Subcutaneous abdominal adipose tissue (tissue), 5 donors: ENCODE data around the gene MAL.

Experiments used
- H3K27ac ChIP-seq: one replicate; pipeline ENCODE4 v1.7.0; 2013; ENCODE audit warnings: low read depth, mild to moderate bottlenecking, inconsistent platforms, low read length, moderate library complexity
- H3K27me3 ChIP-seq, 5 donors: one replicate each; pipeline ENCODE4 v1.7.0; 2013; ENCODE audit warnings: low read length in 5 of 5, inconsistent platforms in 1 of 5; ENCODE audit not compliant: control insufficient read depth in 5 of 5, insufficient read depth in 4 of 5
- H3K36me3 ChIP-seq, 5 donors: one replicate each; pipeline ENCODE4 v1.7.0; 2013; ENCODE audit warnings: low read length in 5 of 5; ENCODE audit not compliant: control insufficient read depth in 5 of 5, insufficient read depth in 5 of 5
- H3K4me1 ChIP-seq, 5 donors: one replicate each; pipeline ENCODE4 v1.7.0; 2013; ENCODE audit warnings: low read length in 5 of 5, mild to moderate bottlenecking in 3 of 5, moderate library complexity in 1 of 5; ENCODE audit not compliant: control insufficient read depth in 5 of 5, insufficient read depth in 5 of 5
- H3K4me3 ChIP-seq, 5 donors: one replicate each; pipeline ENCODE4 v1.7.0; 2013; ENCODE audit warnings: low read length in 5 of 5, low read depth in 1 of 5
- H3K9ac ChIP-seq, 5 donors: one replicate each; pipeline ENCODE4 v1.7.0; 2013; ENCODE audit warnings: low read length in 5 of 5, mild to moderate bottlenecking in 4 of 5, moderate library complexity in 3 of 5
- H3K9me3 ChIP-seq, 5 donors: one replicate each; pipeline ENCODE4 v1.7.0; 2013; ENCODE audit warnings: low read length in 5 of 5; ENCODE audit not compliant: control insufficient read depth in 5 of 5
- donor health status: healthy.
- donor health status: healthy.
- donor health status: healthy.
- donor health status: healthy.
- donor health status: healthy.

MAL gene

GRCh38 chr2:95051626-95052025 is 26.1 kb downstream of the MAL start:
- H3K27me3 ChIP-seq, result peaks cover 4 to 30% (median 17%) of the 10 kb centered on the region in 5 donors
- no peak overlapping the region for H3K27ac ChIP-seq
- H3K4me1 ChIP-seq, result no peaks in the 10 kb centered on the region
- H3K9me3 ChIP-seq, result no peaks in the 10 kb centered on the region
- no peak overlapping the region for H3K4me3 ChIP-seq
- H3K9ac ChIP-seq, result no peak overlapping the region
- no peaks in the 10 kb centered on the region for H3K36me3 ChIP-seq

- no peaks in the 10 kb centered on the region for H3K36me3 ChIP-seq
- no peak overlapping the region for H3K9ac ChIP-seq
- H3K27me3 ChIP-seq, result peaks cover 4 to 30% (median 17%) of the 10 kb centered on the region in 5 donors
- no peaks in the 10 kb centered on the region for H3K9me3 ChIP-seq
- H3K4me1 ChIP-seq, result no peaks in the 10 kb centered on the region
- H3K4me3 ChIP-seq, result no peak overlapping the region
- no peak overlapping the region for H3K27ac ChIP-seq
Observed at GRCh38 chr2:95052307-95052706, 26.8 kb downstream of the MAL start.

- peaks cover 6 to 30% (median 16%) of the 10 kb centered on the region in 5 donors for H3K27me3 ChIP-seq
- no peaks in the 10 kb centered on the region for H3K36me3 ChIP-seq
- no peaks in the 10 kb centered on the region for H3K4me1 ChIP-seq
- no peak overlapping the region for H3K27ac ChIP-seq
- no peaks in the 10 kb centered on the region for H3K9me3 ChIP-seq
- no peak overlapping the region for H3K4me3 ChIP-seq
- H3K9ac ChIP-seq, result no peak overlapping the region
Observed at GRCh38 chr2:95052804-95053479, 27.4 kb downstream of the MAL start.

- peaks cover 9 to 31% (median 15%) of the 10 kb centered on the region in 5 donors for H3K27me3 ChIP-seq
- H3K36me3 ChIP-seq, result no peaks in the 10 kb centered on the region
- no peak overlapping the region for H3K27ac ChIP-seq
- no peaks in the 10 kb centered on the region for H3K9me3 ChIP-seq
- no peak overlapping the region for H3K4me3 ChIP-seq
- H3K4me1 ChIP-seq, result no peaks in the 10 kb centered on the region
- no peak overlapping the region for H3K9ac ChIP-seq
Observed at GRCh38 chr2:95053543-95053942, 28.0 kb downstream of the MAL start.

- peaks cover 10 to 36% (median 18%) of the 10 kb centered on the region in 5 donors for H3K27me3 ChIP-seq
- H3K27ac ChIP-seq, result no peak overlapping the region
- H3K4me1 ChIP-seq, result no peaks in the 10 kb centered on the region
Observed at GRCh38 chr2:95054016-95054415, 28.5 kb downstream of the MAL start.

GRCh38 chr2:95055262-95055661 is 29.8 kb downstream of the MAL start:
- no peak overlapping the region for H3K4me3 ChIP-seq
- H3K9me3 ChIP-seq, result no peaks in the 10 kb centered on the region
- H3K4me1 ChIP-seq, result no peaks in the 10 kb centered on the region
- no peaks in the 10 kb centered on the region for H3K36me3 ChIP-seq
- H3K27me3 ChIP-seq, result peaks cover 14 to 42% (median 28%) of the 10 kb centered on the region in 5 donors
- H3K27ac ChIP-seq, result no peak overlapping the region
- H3K9ac ChIP-seq, result no peak overlapping the region

More at GRCh38 chr2:95054016-95054415, 28.5 kb downstream of the MAL start:
- Histone ChIP-seq H3K9ac (no peak overlapping the region), H3K4me3 (no peak overlapping the region), H3K36me3 (no peaks in the 10 kb centered on the region), H3K9me3 (no peaks in the 10 kb centered on the region)

GRCh38 chr2:95056044-95056443 is 30.5 kb downstream of the MAL start:
- no peaks in the 10 kb centered on the region for H3K36me3 ChIP-seq
- H3K27me3 ChIP-seq, result peaks cover 15 to 47% (median 28%) of the 10 kb centered on the region in 5 donors
- H3K9me3 ChIP-seq, result no peaks in the 10 kb centered on the region
- H3K27ac ChIP-seq, result no peak overlapping the region
- H3K9ac ChIP-seq, result no peak overlapping the region
- no peak overlapping the region for H3K4me3 ChIP-seq
- no peaks in the 10 kb centered on the region for H3K4me1 ChIP-seq

- no peaks in the 10 kb centered on the region for H3K9me3 ChIP-seq
- no peak overlapping the region for H3K9ac ChIP-seq
- H3K4me1 ChIP-seq, result no peaks in the 10 kb centered on the region
- peaks cover 15 to 47% (median 30%) of the 10 kb centered on the region in 5 donors for H3K27me3 ChIP-seq
- no peak overlapping the region for H3K4me3 ChIP-seq
- H3K27ac ChIP-seq, result no peak overlapping the region
- no peaks in the 10 kb centered on the region for H3K36me3 ChIP-seq
Observed at GRCh38 chr2:95056461-95057459, 31.3 kb downstream of the MAL start.

GRCh38 chr2:95057535-95058370 is 32.2 kb downstream of the MAL start:
- Histone ChIP-seq H3K36me3 (no peaks in the 10 kb centered on the region), H3K9ac (no peak overlapping the region), H3K9me3 (no peaks in the 10 kb centered on the region), H3K4me1 (no peaks in the 10 kb centered on the region), H3K27ac (no peak overlapping the region), H3K27me3 (peaks cover 15 to 43% (median 25%) of the 10 kb centered on the region in 5 donors), H3K4me3 (no peak overlapping the region)
